Midbrain (tissue), 1 donor: ENCODE results near the gene HAP1.
"Not testable (repeated sequence)": the region's sequence is repeated elsewhere in the genome, so short reads cannot be mapped to it uniquely, and the experiment has no call there.

Experiments used
- DNase-seq: peaks from one replicate; lab custom pipeline; 2025; lab: John Stamatoyannopoulos, UW

HAP1 gene

GRCh38 chr17:41723801-41724475, 10.5 kb downstream of the HAP1 start:
- DNase-seq: no peak

GRCh38 chr17:41722231-41722630, 12.2 kb downstream of the HAP1 start:
- DNase-seq: no peak

- peak; percentile 18 for DNase-seq
Observed at GRCh38 chr17:41718287-41718645, 16.2 kb downstream of the HAP1 start.

GRCh38 chr17:41717408-41718286, 16.8 kb downstream of the HAP1 start:
- DNase-seq: no peak

GRCh38 chr17:41711669-41712400, 22.6 kb downstream of the HAP1 start, which contains the start of gene GAST:
Gene GAST (plus strand): TSS chr17:41712331. CDS start chr17:41715437, 3,106 bp downstream.
- no peak for DNase-seq

- DNase-seq: peak; percentile 52
Observed at GRCh38 chr17:41710472-41711090, 23.9 kb downstream of the HAP1 start.

- no peak for DNase-seq
Observed at GRCh38 chr17:41707803-41708669, 26.4 kb downstream of the HAP1 start.

GRCh38 chr17:41705271-41705991, 29.0 kb downstream of the HAP1 start:
- DNase-seq: no peak

GRCh38 chr17:41702712-41703111, 31.7 kb downstream of the HAP1 start:
- no peak for DNase-seq

- not testable (repeated sequence) for DNase-seq
Observed at GRCh38 chr17:41700843-41701242, 33.6 kb downstream of the HAP1 start.

GRCh38 chr17:41697122-41697962, 37.1 kb downstream of the HAP1 start:
- DNase-seq: peak; percentile 67

GRCh38 chr17:41695954-41696757, 38.3 kb downstream of the HAP1 start:
- peak; percentile 67 for DNase-seq

- DNase-seq: no peak
Observed at GRCh38 chr17:41695134-41695661, 39.2 kb downstream of the HAP1 start.

GRCh38 chr17:41692722-41693521, 41.5 kb downstream of the HAP1 start:
- DNase-seq: no peak

- no peak for DNase-seq
Observed at GRCh38 chr17:41691031-41691777, 43.2 kb downstream of the HAP1 start.

- DNase-seq: no peak
Observed at GRCh38 chr17:41690497-41690896, 43.9 kb downstream of the HAP1 start.
